HG02938 (cell line): ENCODE data around the gene SEC61B.
"Not testable (repeated sequence)": the region's sequence is repeated elsewhere in the genome, so short reads cannot be mapped to it uniquely, and the experiment has no call there.

Experiments used
- ATAC-seq: cut with Tn5 transposase; IDR thresholded peaks from one replicate; pipeline ENCODE4 v1.9.1; 2021; ENCODE audit warnings: mild to moderate bottlenecking, moderate library complexity; ENCODE audit not compliant: unreplicated experiment

Gene SEC61B

GRCh38 chr9:99190597-99191283 is 31.3 kb upstream of the SEC61B start:
- ATAC-seq: no peak

GRCh38 chr9:99192786-99193465 is 29.2 kb upstream of the SEC61B start:
- no peak for ATAC-seq

- no peak for ATAC-seq
Observed at GRCh38 chr9:99193466-99193821, 28.6 kb upstream of the SEC61B start.

GRCh38 chr9:99196484-99196883 is 25.6 kb upstream of the SEC61B start:
- ATAC-seq: not testable (repeated sequence)

GRCh38 chr9:99197124-99197630 is 24.9 kb upstream of the SEC61B start:
- no peak for ATAC-seq

GRCh38 chr9:99197987-99198386 is 24.1 kb upstream of the SEC61B start:
- no peak for ATAC-seq

GRCh38 chr9:99199938-99200539 is 22.0 kb upstream of the SEC61B start:
- ATAC-seq: no peak

- ATAC-seq: no peak
Observed at GRCh38 chr9:99201603-99202002, 20.5 kb upstream of the SEC61B start.

GRCh38 chr9:99210572-99210971 is 11.5 kb upstream of the SEC61B start:
- no peak for ATAC-seq

- no peak for ATAC-seq
Observed at GRCh38 chr9:99211746-99212145, 10.3 kb upstream of the SEC61B start.

GRCh38 chr9:99213197-99213596 is 8.9 kb upstream of the SEC61B start:
- no peak for ATAC-seq

- no peak for ATAC-seq
Observed at GRCh38 chr9:99216073-99216472, 6.0 kb upstream of the SEC61B start.

- no peak for ATAC-seq
Observed at GRCh38 chr9:99220011-99220410, 2.1 kb upstream of the SEC61B start.

GRCh38 chr9:99221266-99221620 is 839 bp upstream of the SEC61B start:
- ATAC-seq: no peak

GRCh38 chr9:99222416-99223270 is 561 bp downstream of the SEC61B start:
- ATAC-seq: peak; percentile 30

- ATAC-seq: no peak
Observed at GRCh38 chr9:99224445-99224844, 2.4 kb downstream of the SEC61B start.

- ATAC-seq: no peak
Observed at GRCh38 chr9:99226054-99226453, 4.0 kb downstream of the SEC61B start.

- ATAC-seq: no peak
Observed at GRCh38 chr9:99230206-99230605, 8.1 kb downstream of the SEC61B start.

- no peak for ATAC-seq
Observed at GRCh38 chr9:99231711-99232110, 9.6 kb downstream of the SEC61B start.

- no peak for ATAC-seq
Observed at GRCh38 chr9:99234618-99235017, 12.5 kb downstream of the SEC61B start.

- no peak for ATAC-seq
Observed at GRCh38 chr9:99235069-99235468, 13.0 kb downstream of the SEC61B start.
